HG03095 (cell line): ENCODE results near the gene NEUROG2.

Experiments used
- ATAC-seq: cut with Tn5 transposase; IDR thresholded peaks from one replicate; pipeline ENCODE4 v1.9.1; 2021; ENCODE audit warnings: moderate library complexity; ENCODE audit not compliant: unreplicated experiment

Gene NEUROG2

GRCh38 chr4:112521123-112522023, 5.4 kb upstream of the NEUROG2 start:
- no peak for ATAC-seq

DNA sequence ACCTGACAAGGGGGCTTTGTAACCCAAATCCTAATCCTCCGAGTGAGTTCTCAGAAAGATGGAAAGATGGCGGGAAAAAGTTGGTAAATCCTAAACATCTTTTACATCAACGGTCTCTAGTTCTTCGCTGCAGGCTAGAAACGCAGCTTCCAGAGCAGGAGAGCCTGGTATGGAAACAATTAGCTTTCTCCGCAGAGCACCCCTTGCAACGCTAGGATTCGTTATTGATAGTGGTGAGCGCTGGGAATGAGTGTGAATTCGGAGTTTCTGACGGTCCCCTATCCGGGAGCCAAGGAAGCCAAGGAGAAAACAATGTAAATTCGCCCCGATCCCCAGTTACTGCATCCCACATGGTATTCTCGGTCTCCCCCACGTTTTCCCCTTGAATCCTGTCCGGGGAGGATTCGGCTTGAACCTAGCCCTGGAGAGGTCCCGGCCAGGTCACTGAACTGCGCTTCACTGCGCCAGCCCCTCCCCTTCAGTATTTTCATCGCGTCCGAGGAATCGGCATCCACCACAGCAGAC, 4.7 kb upstream of the NEUROG2 start:
- ATAC-seq, result no peak

- no peak for ATAC-seq
Measured at GRCh38 chr4:112519689-112520597, 4.0 kb upstream of the NEUROG2 start.

DNA sequence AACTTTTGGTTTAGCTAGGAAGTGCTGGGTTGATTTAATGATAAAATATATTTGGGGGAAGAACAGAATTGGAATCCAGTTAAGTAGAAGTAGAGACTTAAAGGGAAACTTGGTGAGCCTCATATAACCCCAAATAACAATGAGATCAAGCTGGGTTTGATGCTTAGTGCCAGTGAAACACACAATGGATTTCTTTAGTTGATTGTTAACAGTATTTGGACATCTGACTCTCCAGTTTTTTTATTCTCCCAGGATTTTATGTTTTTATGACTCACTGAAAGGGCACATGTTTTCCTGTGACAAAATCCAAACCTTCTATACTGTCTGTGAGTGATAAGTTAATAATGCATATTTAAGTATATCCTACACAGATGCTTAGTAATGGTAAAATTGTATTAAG, 2.7 kb upstream of the NEUROG2 start:
- no peak for ATAC-seq

DNA sequence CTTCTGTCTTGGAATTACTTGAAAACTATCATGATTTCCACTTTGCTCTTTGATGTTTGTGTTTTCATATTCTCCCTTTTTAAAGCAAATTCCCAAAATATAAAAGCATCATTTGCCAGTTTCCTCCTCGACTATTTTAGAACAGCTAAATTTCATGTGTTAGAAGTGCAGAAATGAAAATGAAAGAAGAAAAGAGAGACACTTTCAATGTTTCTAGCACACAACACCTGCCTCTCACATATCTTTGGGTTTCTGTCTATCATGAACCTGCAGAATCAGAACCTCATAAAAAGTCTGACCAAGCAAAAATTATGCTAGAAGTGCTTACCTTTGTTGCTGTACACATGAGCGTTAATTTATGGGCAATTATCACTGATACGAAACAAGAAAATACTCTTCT, 1.9 kb upstream of the NEUROG2 start:
- ATAC-seq, result no peak

GRCh38 chr4:112517067-112517634, 1.2 kb upstream of the NEUROG2 start:
- peak; percentile 32 for ATAC-seq

DNA sequence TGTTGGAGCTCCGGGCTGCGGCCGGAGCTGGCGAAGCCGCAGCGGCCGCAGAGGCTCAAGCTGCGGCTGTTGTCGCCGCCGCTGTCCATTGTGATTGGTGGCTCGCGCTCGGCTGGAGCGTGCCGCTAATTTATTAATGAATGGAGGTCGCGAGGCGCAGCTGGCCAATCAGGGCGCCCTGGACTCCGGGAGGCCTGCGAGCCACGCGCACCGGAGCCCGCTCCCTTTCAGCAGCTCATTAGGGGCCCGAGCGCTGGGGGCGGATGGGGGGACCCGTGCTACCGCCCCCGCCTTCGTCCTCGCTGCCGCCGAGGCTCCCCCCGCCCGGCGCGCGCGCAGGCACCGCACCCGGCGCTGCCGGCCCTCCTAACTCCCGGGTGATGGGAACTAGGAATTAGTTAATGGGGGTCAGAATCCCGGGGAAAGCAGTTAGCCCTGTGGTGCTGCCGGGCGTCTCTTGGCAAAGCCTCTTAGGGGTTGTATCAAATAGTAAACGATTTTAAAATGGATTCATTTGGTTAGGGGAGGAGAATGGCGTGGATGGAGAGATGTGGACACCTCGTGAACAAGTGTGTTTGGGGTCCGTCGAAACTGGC, 589 bp upstream of the NEUROG2 start:
- ATAC-seq, result peak; percentile 26

GRCh38 chr4:112515198-112516065, 548 bp downstream of the NEUROG2 start:
- ATAC-seq, result peak; percentile 27

DNA sequence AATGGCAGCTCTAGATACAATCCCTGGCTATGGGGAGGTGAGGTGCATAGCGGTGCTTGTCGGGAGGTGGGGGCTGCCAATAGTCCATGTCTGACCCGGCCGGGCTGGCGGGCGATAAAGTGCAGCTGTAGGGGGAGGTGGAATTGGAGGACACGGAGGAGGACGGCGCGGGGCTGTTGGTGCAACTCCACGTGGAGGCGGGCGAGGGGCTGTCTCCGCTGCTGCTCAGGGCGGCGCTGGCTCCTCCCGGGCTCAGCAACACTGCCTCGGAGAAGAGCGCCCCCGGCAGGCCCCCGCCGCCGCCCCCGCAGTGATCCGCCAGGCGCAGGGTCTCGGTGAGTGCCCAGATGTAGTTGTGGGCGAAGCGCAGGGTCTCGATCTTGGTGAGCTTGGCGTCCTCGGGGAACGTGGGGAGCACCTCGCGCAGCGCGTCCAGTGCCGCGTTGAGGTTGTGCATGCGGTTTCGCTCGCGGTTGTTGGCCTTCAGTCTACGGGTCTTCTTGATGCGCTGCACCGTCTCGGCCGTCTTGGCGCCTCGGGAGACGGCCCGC, 1.3 kb downstream of the NEUROG2 start:
- peak; percentile 14 for ATAC-seq

- no peak for ATAC-seq
Measured at GRCh38 chr4:112513971-112514646, 1.9 kb downstream of the NEUROG2 start.

DNA sequence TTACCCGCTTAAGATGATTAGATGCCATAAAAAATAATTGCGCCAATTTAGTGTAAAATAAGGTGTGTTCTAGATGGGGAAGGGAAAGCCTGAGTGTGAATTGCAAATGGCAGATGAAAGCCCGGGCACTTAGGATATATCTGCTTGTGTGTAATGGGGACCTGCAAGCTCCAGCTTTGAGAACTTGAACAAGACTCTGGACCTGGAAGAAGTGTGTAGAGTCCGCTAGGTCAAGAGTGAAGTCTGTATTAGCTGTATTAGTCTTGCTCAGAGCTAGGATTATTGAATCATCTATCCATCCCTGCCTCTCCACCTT, 4.2 kb downstream of the NEUROG2 start:
- no peak for ATAC-seq

DNA sequence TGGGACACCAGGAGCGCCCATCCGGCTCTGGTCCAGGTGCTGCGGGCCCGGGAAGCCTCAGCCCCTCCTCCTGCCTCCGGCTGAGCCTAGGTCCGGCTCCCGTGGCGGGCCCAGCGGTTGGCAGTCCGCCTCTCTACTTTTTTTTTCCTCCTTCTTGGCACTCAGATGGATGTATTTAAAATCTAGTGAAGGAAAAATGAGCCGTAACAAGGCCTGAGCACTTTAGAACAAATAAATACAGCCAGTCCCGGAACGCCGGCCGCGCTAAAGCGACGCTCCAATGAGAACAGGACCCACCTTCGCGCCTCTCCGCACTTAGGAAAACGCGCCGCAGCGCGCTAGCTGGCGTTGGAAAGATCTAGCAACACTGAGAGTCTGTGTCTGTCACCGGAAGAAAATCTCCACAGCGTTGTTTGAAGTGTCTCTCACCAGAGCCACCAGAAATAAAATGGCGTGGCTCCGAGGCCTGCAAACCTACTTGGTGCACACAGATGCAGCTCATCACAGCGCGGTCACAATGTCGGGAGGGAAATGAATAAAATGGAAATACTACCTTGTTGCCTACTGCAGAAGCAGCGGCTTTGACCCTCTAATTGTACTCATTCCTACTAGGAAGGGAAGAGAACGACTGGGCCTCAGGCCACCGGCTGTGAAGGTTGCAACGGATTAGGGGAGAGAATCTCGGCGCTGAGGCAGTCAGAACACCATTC, 4.7 kb downstream of the NEUROG2 start:
- no peak for ATAC-seq

DNA sequence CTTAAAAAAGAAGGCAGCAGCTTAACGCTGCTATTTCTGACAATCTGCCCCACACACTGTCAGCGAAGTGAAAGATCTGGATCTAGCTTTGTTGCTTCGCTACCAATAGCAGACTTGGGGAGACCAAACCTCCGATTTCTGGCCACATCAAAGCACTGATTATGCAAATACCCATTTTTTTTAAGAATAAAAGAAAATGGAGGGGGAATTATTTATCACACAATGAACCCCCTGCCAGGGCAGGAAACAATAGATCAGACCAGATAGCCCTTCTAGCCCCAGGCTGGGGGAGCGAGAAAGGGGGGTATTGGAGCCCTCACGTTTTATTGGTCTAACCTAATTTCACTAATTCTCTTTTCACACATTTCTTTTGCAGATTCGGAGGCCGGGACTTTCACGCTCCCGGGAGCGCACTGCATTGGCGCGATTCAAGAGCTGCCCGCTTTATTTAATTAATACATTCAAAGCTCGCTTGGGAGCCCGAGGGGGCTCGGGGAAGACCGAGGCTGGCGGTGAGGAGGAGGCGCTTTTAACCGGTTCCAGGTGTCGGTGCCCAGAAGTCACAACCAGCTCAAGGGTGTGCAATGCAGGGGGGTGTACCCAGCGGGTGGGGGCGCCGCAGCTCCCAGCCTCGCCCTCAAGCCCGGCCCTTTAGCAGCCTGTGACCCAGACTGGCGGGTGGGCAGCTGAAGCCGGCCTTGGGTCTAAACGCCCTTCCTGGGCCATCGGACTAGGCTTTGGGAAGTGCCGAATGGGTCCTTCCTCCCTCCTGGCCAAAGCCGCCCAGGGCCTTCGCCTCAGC, 5.5 kb downstream of the NEUROG2 start:
- no peak for ATAC-seq

- no peak for ATAC-seq
Measured at GRCh38 chr4:112509243-112510141, 6.5 kb downstream of the NEUROG2 start.

GRCh38 chr4:112508356-112508755, 7.6 kb downstream of the NEUROG2 start:
- ATAC-seq, result no peak

DNA sequence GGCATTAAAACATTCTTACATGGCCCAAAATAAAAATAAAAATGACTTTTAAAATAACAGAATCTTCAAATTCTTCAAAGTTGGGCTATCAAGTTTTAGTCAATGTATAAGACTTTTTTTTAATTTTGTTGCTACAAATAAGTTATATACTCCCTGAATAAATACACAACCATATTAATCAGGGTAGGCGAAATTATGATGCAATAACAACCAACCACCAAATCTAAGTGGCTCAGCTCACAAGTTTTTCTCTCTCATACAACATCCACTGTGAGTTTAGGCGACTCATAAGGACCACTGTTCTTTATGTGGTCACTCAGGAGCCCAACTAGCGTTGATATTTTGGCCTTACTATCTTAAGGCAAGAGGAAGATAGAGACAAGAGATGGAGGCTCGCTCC, 11.2 kb downstream of the NEUROG2 start:
- ATAC-seq, result no peak

- ATAC-seq, result no peak
Measured at GRCh38 chr4:112502871-112503270, 13.1 kb downstream of the NEUROG2 start.
